Myometrial cell (primary cell): ENCODE data around the gene XCL1. TPM values are rescaled to one million over a fixed set of nuclear protein-coding genes. Genes with fewer than 3 reads are reported as not detected.

Source experiments
- total RNA-seq: library from RNA; depleted of rRNA; stranded (reverse); fragments of >200 nt; gene quantifications from 2 replicates; pipeline ENCODE4 v1.2.3, GENCODE V29; 2015

XCL1 gene
- not detected in 2 replicates for total RNA-seq

GRCh38 chr1:168576245-168576688 lies at the start of gene XCL1:
XCL1 (plus strand) TSS chr1:168576605; CDS start chr1:168576638, 33 bp downstream.

GRCh38 chr1:168543840-168544498 lies 32.4 kb upstream of the XCL1 start, which contains the start of gene XCL2:
XCL2 (minus strand) TSS chr1:168543997; CDS start chr1:168543964, 33 bp downstream.

Other genes starting within 250 kb of the XCL1 start
- gene XCL2, start 32.6 kb upstream of the XCL1 start, total RNA-seq: not detected in 2 replicates
- gene DPT, start 152.6 kb downstream of the XCL1 start, total RNA-seq: not detected in 2 replicates